Measurements from ENCODE around the gene TTYH2.

TTYH2 gene

GRCh38 chr17:74197801-74198200 is 15.6 kb upstream of the TTYH2 start:
- Histone ChIP-seq H2AFZ (ENCODE audit: low read depth, low read length, severe bottlenecking) (no peak overlapping the region), H4K20me1 (ENCODE audit: low read depth, low read length) (no peaks in the 10 kb centered on the region), H3K79me2 (ENCODE audit: insufficient read depth, low read length) (no peaks in the 10 kb centered on the region), H3F3A (ENCODE audit: insufficient read depth) (no peaks in the 10 kb centered on the region), H3K4me2 (ENCODE audit: low read depth, low read length, poor library complexity, severe bottlenecking) (no peak overlapping the region), H3K9me3 (ENCODE audit: insufficient read depth, low read length) (no peaks in the 10 kb centered on the region), H3K9ac (ENCODE audit: low read length) (no peak overlapping the region), H3K36me3 (ENCODE audit: low read length) (no peaks in the 10 kb centered on the region), H3K9me2 (replicated peaks; ENCODE audit: insufficient read depth, low read length) (no peaks in the 10 kb centered on the region), H3K4me3 (ENCODE audit: insufficient read depth, low read length, poor library complexity, severe bottlenecking) (no peak overlapping the region), H3K27me3 (ENCODE audit: low read length) (no peaks in the 10 kb centered on the region), H3K27ac (ENCODE audit: low read depth, low read length) (no peak overlapping the region)
- TF ChIP-seq CTCF (IDR thresholded peaks at IDR 0.05; ENCODE audit: insufficient read depth, low read length, poor library complexity, severe bottlenecking) (no peak), EZH2phosphoT487 (conservative IDR thresholded peaks at IDR 0.05; ENCODE audit: low read length) (no peak)

GRCh38 chr17:74198694-74199093 is 14.7 kb upstream of the TTYH2 start:
- no peaks in the 10 kb centered on the region for H3K27me3 ChIP-seq (ENCODE audit: low read length)
- no peak overlapping the region for H2AFZ ChIP-seq (ENCODE audit: low read depth, low read length, severe bottlenecking)

GRCh38 chr17:74199306-74200092 is 13.9 kb upstream of the TTYH2 start:
- Histone ChIP-seq H3K9ac (ENCODE audit: low read length) (no peak overlapping the region), H3K36me3 (ENCODE audit: low read length) (peaks cover 6% of the 10 kb centered on the region), H3K79me2 (ENCODE audit: insufficient read depth, low read length) (peaks cover 10% of the 10 kb centered on the region), H3K4me2 (ENCODE audit: low read depth, low read length, poor library complexity, severe bottlenecking) (peak overlapping the region; percentile 11), H4K20me1 (ENCODE audit: low read depth, low read length) (no peaks in the 10 kb centered on the region), H3K27ac (ENCODE audit: low read depth, low read length) (no peak overlapping the region), H3F3A (ENCODE audit: insufficient read depth) (0 out of 2 replicates have a peak, but pooled peaks cover 6% of the 10 kb centered on the region), H2AFZ (ENCODE audit: low read depth, low read length, severe bottlenecking) (peak overlapping the region; percentile 44), H3K9me3 (ENCODE audit: insufficient read depth, low read length) (no peaks in the 10 kb centered on the region), H3K4me3 (ENCODE audit: insufficient read depth, low read length, poor library complexity, severe bottlenecking) (no peak overlapping the region), H3K9me2 (replicated peaks; ENCODE audit: insufficient read depth, low read length) (no peaks in the 10 kb centered on the region), H3K27me3 (ENCODE audit: low read length) (no peaks in the 10 kb centered on the region)
- TF ChIP-seq CTCF (IDR thresholded peaks at IDR 0.05; ENCODE audit: insufficient read depth, low read length, poor library complexity, severe bottlenecking) (peak; percentile 90), EZH2phosphoT487 (conservative IDR thresholded peaks at IDR 0.05; ENCODE audit: low read length) (no peak)

More at GRCh38 chr17:74198694-74199093, 14.7 kb upstream of the TTYH2 start:
- H3K36me3 ChIP-seq (ENCODE audit: low read length), result no peaks in the 10 kb centered on the region
- H4K20me1 ChIP-seq (ENCODE audit: low read depth, low read length), result no peaks in the 10 kb centered on the region
- TF ChIP-seq CTCF (IDR thresholded peaks at IDR 0.05; ENCODE audit: insufficient read depth, low read length, poor library complexity, severe bottlenecking) (no peak), EZH2phosphoT487 (conservative IDR thresholded peaks at IDR 0.05; ENCODE audit: low read length) (no peak)
- H3K9me3 ChIP-seq (ENCODE audit: insufficient read depth, low read length), result no peaks in the 10 kb centered on the region
- H3K9ac ChIP-seq (ENCODE audit: low read length), result no peak overlapping the region
- H3K9me2 ChIP-seq (replicated peaks; ENCODE audit: insufficient read depth, low read length), result no peaks in the 10 kb centered on the region
- H3F3A ChIP-seq (ENCODE audit: insufficient read depth), result no peaks in the 10 kb centered on the region
- no peak overlapping the region for H3K4me3 ChIP-seq (ENCODE audit: insufficient read depth, low read length, poor library complexity, severe bottlenecking)
- H3K27ac ChIP-seq (ENCODE audit: low read depth, low read length), result no peak overlapping the region
- H3K4me2 ChIP-seq (ENCODE audit: low read depth, low read length, poor library complexity, severe bottlenecking), result no peak overlapping the region
- peaks cover 2% of the 10 kb centered on the region for H3K79me2 ChIP-seq (ENCODE audit: insufficient read depth, low read length)
